Measurements from ENCODE around the gene ITGB1BP1. TPM values are rescaled to one million over a fixed set of nuclear protein-coding genes. Genes with fewer than 3 reads are reported as not detected.
A peak's percentile ranks its signal among the peaks of the same experiment; 100 is the strongest.

The ITGB1BP1 gene
- total and polyA plus RNA-seq, 10 donors = 24.0 to 79.4 (median 51.3) TPM

GRCh38 chr2:9467687-9468086 is 44.4 kb upstream of the ITGB1BP1 start:
- no peak for TF ChIP-seq CTCF (IDR thresholded peaks at IDR 0.05 in 8 of 11, conservative IDR thresholded peaks at IDR 0.05 in 3 of 11)
- no peak for TF ChIP-seq POLR2AphosphoS5 (IDR thresholded peaks at IDR 0.05)
- TF ChIP-seq POLR2A (IDR thresholded peaks at IDR 0.05) = no peak
- DNase-seq = no peak
- Histone ChIP-seq H3K9me3 (no peaks in the 10 kb centered on the region), H3K36me3 (peaks cover 3 to 89% (median 18%) of the 10 kb centered on the region in 6 donors), H3K4me1 (peaks cover 0 to 9% (median 0%) of the 10 kb centered on the region in 6 donors), H3K27ac (no peak overlapping the region), H3K4me3 (no peak overlapping the region), H3K27me3 (replicated peaks in 1 of 7) (no peaks in the 10 kb centered on the region)
- intact Hi-C loops (cut with DNase I; ENCODE audit: low total_unique reads) = no loop called here
- WGBS, 5 donors = 88 to 93% (median 91%) methylated on average over 10 of the region's 10 CpGs

GRCh38 chr2:9466147-9466683 is 42.9 kb upstream of the ITGB1BP1 start:
- Histone ChIP-seq H3K4me1 (peaks cover 0 to 9% (median 0%) of the 10 kb centered on the region in 6 donors), H3K27me3 (replicated peaks in 1 of 7) (no peaks in the 10 kb centered on the region), H3K27ac (no peak overlapping the region), H3K4me3 (no peak overlapping the region), H3K36me3 (peaks cover 3 to 91% (median 18%) of the 10 kb centered on the region in 6 donors), H3K9me3 (no peaks in the 10 kb centered on the region)
- intact Hi-C loops (cut with DNase I; ENCODE audit: low total_unique reads) = no loop called here
- no peak for TF ChIP-seq POLR2A (IDR thresholded peaks at IDR 0.05)
- TF ChIP-seq CTCF (IDR thresholded peaks at IDR 0.05 in 8 of 11, conservative IDR thresholded peaks at IDR 0.05 in 3 of 11) = no peak
- DNase-seq = no peak
- 88 to 94% (median 92%) methylated on average over 36 to 46 of the region's 46 CpGs for WGBS, 5 donors

DNA sequence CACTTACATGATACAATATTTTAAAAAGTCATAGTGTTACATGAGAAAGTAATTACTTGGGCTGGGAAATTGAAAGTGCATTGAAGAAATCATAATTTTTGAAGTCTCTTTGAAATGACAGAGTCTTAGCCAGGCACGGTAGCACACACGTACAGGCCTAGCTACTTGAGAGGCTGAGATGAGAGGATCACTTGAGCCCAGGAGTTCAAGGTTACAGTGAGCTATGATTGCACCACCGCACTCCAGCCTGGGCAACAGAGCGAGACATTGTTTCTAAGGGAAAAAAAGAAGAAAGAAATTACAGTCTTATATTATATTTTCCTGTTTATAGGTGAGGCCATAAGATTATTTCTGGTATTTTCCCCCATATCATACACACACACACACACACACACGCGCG is 41.8 kb upstream of the ITGB1BP1 start:
- H3K36me3 ChIP-seq = peaks cover 3 to 91% (median 22%) of the 10 kb centered on the region in 6 donors
- H3K4me3 ChIP-seq = no peak overlapping the region
- H3K9me3 ChIP-seq = no peaks in the 10 kb centered on the region
- intact Hi-C loops (cut with DNase I; ENCODE audit: low total_unique reads) = no loop called here
- H3K4me1 ChIP-seq = peaks cover 0 to 9% (median 0%) of the 10 kb centered on the region in 6 donors
- no peak overlapping the region for H3K27ac ChIP-seq
- H3K27me3 ChIP-seq (replicated peaks in 1 of 7) = no peaks in the 10 kb centered on the region
- DNase-seq = no peak
- WGBS, 5 donors = 81 to 92% (median 88%) methylated on average over 7 of the region's 7 CpGs
- no peak for TF ChIP-seq POLR2A (IDR thresholded peaks at IDR 0.05)
- TF ChIP-seq CTCF (IDR thresholded peaks at IDR 0.05 in 8 of 11, conservative IDR thresholded peaks at IDR 0.05 in 3 of 11) = no peak
- no peak for TF ChIP-seq POLR2AphosphoS5 (IDR thresholded peaks at IDR 0.05)

DNA sequence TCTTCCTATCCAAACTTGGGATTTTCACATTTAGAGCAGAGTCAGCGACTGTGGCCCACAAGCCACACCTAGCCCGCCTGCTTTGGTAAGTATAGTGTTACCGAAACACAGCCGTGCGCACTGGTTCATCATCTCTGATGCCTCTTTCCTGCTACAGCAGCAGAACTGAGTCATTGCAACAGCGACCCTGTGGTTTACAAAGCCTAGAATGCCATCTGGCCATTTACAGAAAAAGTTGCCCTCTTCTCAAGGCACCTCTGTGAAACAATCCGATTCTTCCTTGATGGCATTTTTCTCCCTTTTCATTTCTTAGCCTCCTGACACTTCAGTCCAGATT is 40.3 kb upstream of the ITGB1BP1 start:
- peaks cover 3 to 91% (median 30%) of the 10 kb centered on the region in 6 donors for H3K36me3 ChIP-seq
- no peaks in the 10 kb centered on the region for H3K27me3 ChIP-seq (replicated peaks in 1 of 7)
- no peaks in the 10 kb centered on the region for H3K9me3 ChIP-seq
- H3K4me1 ChIP-seq = peaks cover 0 to 9% (median 0%) of the 10 kb centered on the region in 6 donors
- DNase-seq = no peak
- TF ChIP-seq POLR2AphosphoS5 (IDR thresholded peaks at IDR 0.05) = no peak
- TF ChIP-seq CTCF (IDR thresholded peaks at IDR 0.05 in 8 of 11, conservative IDR thresholded peaks at IDR 0.05 in 3 of 11) = no peak
- TF ChIP-seq POLR2A (IDR thresholded peaks at IDR 0.05) = no peak
- WGBS, 5 donors = 38 to 77% (median 51%) methylated on average over 7 of the region's 7 CpGs
- H3K27ac ChIP-seq = peak overlapping the region in 1 of 8 donors; percentile 32
- H3K4me3 ChIP-seq = no peak overlapping the region
- intact Hi-C loops (cut with DNase I; ENCODE audit: low total_unique reads) = no loop called here

All from spleen (tissue), 11 donors.